Measurements from ENCODE around the gene UTP3. TPM values are rescaled to one million over a fixed set of nuclear protein-coding genes. Genes with fewer than 3 reads are reported as not detected.

The UTP3 gene
- total and polyA plus RNA-seq, 2 donors (not counting 3 experiments of a cell fraction or from before 2014, with no cell fraction given): 8.7 to 32.8 TPM

DNA sequence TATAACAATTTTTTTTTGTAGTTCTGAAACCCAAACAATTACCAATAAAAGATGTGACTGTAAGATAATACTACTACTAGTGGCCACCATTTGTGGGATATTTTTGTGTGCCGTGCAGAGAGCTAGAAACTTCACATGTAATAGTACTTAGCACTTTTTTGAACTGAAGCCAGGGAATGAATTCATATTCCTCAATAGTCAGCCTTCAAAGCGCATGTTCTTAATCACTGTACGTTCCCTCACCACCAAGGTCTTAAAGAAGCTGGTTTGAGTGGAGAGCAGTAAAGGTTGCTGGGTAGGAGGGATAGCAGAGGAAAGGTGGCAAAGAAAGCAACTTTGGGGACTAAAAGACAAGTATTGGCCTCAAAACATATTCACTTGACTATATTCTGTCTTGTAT lies 23.8 kb downstream of the UTP3 start:
- Histone ChIP-seq H3K36me3 (ENCODE audit: control insufficient read depth in 2 of 2, extremely low read depth in 1 of 2, insufficient read depth in 2 of 2, low read length in 2 of 2) (no peaks in the 10 kb centered on the region), H3K4me1 (ENCODE audit: control insufficient read depth, extremely low read depth, insufficient read depth, low read length) (peaks cover 5% of the 10 kb centered on the region), H3K27ac (ENCODE audit: insufficient read depth, low read depth, low read length) (no peak overlapping the region), H3K9me3 (replicated peaks; ENCODE audit: control insufficient read depth, insufficient read depth, low read length) (no peaks in the 10 kb centered on the region), H3K9ac (replicated peaks; ENCODE audit: extremely low read depth, insufficient read depth, low read length) (no peak overlapping the region), H3K9me1 (replicated peaks; ENCODE audit: control insufficient read depth, extremely low read depth, insufficient read depth, low read length) (no peaks in the 10 kb centered on the region), H3K27me3 (ENCODE audit: control insufficient read depth in 2 of 2, insufficient read depth in 2 of 2, low read length in 2 of 2) (no peaks in the 10 kb centered on the region), H3K4me2 (ENCODE audit: insufficient read depth, low read length) (no peak overlapping the region), H3K79me2 (ENCODE audit: control insufficient read depth, insufficient read depth, low read length) (peaks cover 43% of the 10 kb centered on the region), H3K4me3 (replicated peaks in 1 of 3; ENCODE audit: insufficient read depth in 1 of 3, low read depth in 1 of 3, low read length in 3 of 3) (no peak overlapping the region), H4K20me1 (replicated peaks; ENCODE audit: control insufficient read depth, extremely low read depth, insufficient read depth, low read length) (no peaks in the 10 kb centered on the region), H2AFZ (ENCODE audit: low read depth, low read length) (no peak overlapping the region)
- DNase-seq (ENCODE audit: low read depth, low spot score): no peak
- ChIA-PET POLR2A (no interaction called here), CTCF (no interaction called here)
- intact Hi-C loops (cut with micrococcal nuclease): no loop called here
- BruUV-seq (replicated peaks): no TSS peak
- dilution Hi-C loops (cut with MboI; ENCODE audit: extremely low pct_ligation_motif_present, low sequenced_read_pairs): no loop called here
- TF ChIP-seq MYC (IDR thresholded peaks at IDR 0.05; ENCODE audit: low read depth, low read length) (no peak), POLR2AphosphoS5 (IDR thresholded peaks at IDR 0.05; ENCODE audit: insufficient read depth, low read depth, low read length) (no peak), FOS (IDR thresholded peaks at IDR 0.05; ENCODE audit: borderline replicate concordance, insufficient read depth, low read length) (no peak), EZH2 (IDR thresholded peaks at IDR 0.05; ENCODE audit: borderline replicate concordance, low read depth, low read length, severe bottlenecking) (no peak), GATA2 (IDR thresholded peaks at IDR 0.05; ENCODE audit: insufficient read depth, insufficient read length, low read depth, low read length) (no peak), JUN (IDR thresholded peaks at IDR 0.05; ENCODE audit: borderline replicate concordance, insufficient read depth, insufficient read length, low read depth) (no peak), MAX (IDR thresholded peaks at IDR 0.05; ENCODE audit: insufficient read depth, insufficient read length) (no peak), POLR2A (IDR thresholded peaks at IDR 0.05; ENCODE audit: low read depth, low read length) (no peak)
- TF ChIP-seq, protein P1, sequence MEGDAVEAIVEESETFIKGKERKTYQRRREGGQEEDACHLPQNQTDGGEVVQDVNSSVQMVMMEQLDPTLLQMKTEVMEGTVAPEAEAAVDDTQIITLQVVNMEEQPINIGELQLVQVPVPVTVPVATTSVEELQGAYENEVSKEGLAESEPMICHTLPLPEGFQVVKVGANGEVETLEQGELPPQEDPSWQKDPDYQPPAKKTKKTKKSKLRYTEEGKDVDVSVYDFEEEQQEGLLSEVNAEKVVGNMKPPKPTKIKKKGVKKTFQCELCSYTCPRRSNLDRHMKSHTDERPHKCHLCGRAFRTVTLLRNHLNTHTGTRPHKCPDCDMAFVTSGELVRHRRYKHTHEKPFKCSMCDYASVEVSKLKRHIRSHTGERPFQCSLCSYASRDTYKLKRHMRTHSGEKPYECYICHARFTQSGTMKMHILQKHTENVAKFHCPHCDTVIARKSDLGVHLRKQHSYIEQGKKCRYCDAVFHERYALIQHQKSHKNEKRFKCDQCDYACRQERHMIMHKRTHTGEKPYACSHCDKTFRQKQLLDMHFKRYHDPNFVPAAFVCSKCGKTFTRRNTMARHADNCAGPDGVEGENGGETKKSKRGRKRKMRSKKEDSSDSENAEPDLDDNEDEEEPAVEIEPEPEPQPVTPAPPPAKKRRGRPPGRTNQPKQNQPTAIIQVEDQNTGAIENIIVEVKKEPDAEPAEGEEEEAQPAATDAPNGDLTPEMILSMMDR (IDR thresholded peaks at IDR 0.05; ENCODE audit: extremely low read depth in 1 of 2, insufficient read depth in 1 of 2, low read depth in 1 of 2, low read length in 2 of 2): no peak
- no peak for FAIRE-seq

Data from endothelial cell of umbilical vein (primary cell).